HPDE6-E6E7 (cell line): Measurements from ENCODE around the gene LDLRAD3.
"Not testable (repeated sequence)": the region's sequence is repeated elsewhere in the genome, so short reads cannot be mapped to it uniquely, and the experiment has no call there.

Source experiments
- DNase-seq: peaks from one replicate; pipeline ENCODE4 v3.0.0; 2011; ENCODE audit warnings: missing footprints; ENCODE audit errors: extremely low spot score

LDLRAD3 gene

DNA sequence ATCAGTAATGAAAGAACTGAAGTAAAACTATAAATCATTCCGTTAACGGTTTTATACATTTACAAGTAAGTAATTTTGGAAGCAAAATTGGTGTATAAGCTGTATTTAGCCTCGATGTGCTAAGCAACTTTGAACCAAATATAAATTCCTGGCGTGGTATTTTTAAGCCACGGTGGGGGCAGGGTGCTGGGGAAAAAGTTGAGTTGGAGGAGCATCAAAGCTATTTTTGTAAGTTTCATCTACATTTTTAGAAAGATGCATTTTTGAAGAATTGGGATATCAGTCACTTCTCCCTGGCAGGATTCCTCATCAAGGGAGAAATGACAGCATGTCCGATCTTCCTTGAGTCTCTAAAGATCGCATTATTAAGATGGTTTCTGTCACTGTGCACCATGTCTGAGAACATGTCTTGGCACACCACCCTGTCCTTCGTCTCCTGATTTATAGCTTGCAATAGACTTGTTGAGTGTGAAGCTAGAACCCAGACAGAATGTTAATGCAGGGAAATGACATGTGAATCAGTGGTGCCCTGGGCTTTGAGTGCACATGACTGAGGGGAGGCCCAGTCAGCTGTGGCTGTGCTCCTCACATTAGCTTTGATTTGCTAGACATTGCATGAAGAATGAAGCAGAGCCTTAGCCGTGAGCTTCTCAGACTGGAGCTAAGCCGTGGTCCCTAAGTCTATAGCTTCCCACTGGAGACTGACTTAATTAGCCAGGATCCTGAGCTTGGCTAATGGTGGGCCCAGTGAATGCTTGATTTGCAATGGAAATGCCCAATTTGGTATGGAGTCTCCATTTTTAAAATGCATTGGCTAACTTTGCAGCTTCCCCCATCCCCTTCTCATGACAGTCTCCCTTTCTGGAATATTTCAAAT is 218.4 kb downstream of the LDLRAD3 start:
- DNase-seq = no peak

DNA sequence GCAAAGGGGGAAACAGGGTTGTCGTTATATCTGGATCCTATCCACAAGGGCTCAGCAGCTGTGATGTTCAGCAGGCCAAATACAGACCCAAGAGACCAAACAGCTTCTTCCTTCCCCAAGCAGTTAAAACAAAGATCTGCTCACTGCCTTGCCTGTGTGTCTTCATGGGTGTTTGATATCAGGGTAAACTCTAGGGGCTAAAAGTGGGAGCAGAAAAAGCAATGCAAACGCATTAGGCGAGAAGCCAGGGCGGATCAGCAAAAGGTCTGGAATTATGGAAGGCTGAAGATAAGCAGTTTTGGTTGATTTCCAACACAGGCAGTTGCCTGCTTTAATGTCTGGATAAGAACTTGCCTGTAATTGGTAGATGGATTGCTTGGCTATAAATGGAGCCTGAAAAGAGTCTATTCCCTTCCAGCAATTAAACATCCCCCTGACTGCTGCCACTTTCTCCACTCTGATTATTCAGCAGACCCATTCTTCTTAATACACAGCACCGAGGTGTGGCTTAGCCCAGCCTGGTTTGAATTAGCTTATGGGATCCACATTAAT is 219.1 kb downstream of the LDLRAD3 start:
- DNase-seq = no peak

DNA sequence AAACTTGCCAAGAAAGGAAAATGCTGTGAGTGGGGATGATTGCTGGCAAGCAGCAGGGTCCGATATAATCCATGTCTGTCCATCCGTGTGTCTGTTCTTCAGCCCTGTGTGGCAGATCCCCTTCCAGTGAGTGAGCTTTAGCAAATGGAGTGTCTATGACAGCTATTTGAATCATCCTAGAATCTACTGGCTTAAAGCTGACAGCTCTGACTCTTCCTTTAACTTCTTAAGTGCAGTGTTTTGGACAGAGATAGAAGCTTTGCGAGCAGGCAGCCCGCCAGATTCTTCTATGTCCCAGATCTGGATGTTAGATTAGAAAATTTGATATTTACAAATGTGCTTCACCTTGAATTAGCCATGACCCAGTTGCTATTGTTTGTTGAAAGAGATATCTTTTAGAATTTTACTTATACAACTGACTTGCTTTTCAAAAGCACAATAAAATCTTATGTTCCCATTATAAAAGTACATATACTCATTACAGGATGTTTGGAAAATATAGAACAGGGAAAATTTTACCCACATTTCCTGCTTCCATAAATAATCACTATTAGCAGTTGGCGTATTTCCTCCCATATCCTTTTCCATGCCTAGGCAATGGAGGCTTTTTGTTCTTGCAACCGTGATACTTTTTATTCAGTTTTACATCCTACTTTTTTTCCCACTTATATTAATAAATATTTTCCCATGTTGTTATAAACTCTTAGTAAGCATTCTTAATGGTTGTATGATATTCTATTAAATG is 220.8 kb downstream of the LDLRAD3 start:
- no peak for DNase-seq

DNA sequence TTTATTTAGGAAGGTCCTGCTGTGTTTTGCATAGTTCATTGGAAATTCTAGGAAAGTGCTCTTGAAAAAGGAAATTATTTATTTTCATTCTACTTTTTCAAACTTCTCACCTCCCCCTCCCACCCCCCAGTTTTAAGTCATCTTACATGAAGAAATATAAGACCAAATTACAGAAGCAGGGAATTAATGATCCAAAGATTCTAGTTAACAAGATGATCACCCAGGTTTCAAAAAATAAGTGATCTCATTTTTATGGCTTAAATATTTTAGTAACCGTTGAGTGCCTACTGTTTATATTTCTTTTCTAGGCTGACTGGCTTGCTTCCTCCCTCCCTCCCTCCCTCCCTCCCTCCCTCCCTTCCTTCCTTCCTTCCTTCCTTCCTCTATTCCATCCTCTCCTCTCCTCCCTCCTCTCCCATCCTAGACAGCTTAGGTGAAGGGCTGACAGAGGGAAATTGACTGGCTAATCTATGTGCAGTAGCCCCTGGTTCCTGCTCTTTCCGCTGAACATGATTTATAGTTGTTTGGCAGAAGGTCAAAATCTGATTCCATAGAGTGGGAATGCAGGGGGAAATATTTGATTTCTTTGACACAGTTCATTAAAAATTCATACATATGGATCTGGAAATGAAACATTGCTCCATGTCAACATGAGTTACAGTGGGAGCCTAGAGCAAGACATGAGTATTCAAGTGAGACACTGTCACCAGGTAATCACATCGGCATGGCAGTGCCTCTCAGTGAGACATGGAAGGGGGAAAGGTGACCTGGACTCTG is 221.9 kb downstream of the LDLRAD3 start:
- DNase-seq = no peak

DNA sequence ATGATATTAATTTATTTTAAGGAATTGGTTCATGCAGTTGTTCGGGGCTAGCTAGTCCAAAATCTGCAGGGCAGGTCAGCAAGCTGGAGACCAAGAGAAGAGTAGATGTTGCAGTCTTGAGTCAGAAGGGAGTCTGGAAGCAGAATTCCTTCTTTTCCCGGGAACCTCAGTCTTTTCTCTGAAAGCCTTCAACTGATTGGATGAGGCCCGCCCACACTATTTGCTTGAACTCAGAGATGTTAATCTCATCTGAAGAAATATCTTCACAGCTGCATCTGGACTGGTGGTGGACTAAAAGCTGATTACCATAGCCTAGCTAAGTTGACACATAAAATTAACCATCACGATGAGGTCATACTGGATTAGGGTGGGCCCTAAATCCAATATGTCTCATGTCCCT is 223.2 kb downstream of the LDLRAD3 start:
- no peak for DNase-seq

DNA sequence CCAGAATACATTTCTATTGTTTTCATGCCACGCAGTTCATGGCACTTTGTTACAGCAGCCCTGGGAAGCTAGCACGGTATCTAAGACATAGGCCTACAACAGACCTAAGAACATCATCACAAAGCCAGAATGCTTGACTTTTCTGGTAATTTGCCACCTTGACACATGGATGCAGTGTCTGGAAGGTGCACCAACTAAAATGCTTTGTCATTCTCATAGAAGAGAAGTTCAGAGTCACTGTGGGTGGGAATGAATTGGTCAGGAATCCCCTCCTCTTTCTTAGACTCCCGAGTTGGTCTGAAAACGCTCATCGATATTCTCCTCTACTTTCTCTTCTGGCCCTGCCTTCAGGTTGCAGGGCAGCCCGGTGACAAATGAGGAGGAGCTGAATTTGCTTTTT is 223.9 kb downstream of the LDLRAD3 start:
- DNase-seq = no peak

DNA sequence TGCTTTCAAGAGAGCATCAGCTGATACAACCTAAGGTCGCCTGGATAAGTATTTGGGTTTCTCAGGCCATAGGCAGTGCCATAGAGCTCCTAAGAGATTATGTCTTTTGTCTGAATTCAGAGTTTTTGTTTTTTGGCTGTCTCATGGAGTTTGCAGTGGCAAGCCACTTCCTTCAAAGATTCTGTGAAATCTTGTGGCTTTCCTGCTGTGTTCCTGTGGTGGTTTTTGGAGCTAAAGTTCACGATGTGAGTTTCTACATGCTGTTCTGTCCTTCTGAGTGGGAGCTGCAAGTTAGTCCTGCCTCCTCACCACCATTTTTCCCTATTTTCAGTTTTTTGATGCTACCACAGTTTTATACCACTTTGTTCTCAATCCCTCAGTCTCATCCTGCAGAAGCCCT is 234.0 kb downstream of the LDLRAD3 start:
- no peak for DNase-seq

DNA sequence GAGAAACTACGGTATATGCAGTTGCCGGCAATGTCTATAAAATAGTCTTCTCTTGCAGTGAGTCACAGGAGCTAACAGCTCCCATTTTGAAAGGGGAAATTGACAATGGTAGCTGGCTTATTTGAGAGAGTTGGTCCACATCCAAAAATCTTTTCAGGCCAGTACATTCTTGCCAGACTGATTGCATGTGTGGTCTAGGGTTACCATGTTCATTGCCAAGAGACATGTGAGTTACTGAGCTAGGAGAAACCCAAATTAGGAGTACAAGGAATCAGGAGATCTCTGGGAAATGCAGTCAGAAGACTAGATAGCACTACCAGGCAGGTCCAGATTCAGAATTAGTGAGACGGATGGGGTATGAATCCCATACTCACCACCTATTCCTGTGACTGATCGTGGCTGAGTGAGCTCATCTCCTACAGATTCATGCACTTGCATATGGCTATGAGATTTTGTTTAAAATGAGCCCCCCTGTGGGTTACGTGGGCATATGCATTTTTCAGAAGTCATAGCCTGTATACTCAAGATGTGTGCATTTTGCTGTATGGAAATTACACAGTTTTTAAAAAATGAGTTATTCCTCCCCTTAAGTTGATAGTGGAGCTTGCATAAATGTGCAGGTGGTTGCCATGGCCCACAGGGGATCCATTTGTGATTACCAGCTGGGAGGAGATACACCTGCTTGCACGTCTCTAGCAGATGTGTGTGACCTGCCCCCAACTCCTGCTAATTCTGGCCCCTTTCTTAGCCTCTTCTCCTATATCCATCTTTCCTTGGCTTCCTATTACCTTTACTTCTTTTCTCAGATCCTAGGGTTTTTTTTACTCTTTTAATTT is 242.7 kb downstream of the LDLRAD3 start:
- DNase-seq = no peak

DNA sequence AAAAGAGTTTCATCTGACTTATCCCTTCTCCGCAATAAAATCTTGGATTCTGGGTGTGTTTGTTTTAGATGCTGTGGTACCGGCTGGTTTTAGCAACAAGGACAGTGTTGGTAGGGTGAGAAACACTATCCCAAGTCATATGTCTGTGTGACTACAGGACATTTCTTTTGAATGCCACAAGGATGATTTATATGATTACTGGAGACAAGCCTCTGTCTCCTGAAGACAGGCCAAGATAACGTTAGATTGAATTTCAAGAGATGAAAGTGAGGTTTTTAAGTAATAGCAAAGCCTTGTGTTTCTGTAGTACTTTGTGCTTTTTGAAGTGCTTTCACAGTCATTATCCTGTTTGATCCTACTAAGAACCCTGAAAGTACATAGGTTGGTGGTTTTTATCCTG is 243.8 kb downstream of the LDLRAD3 start:
- no peak for DNase-seq

DNA sequence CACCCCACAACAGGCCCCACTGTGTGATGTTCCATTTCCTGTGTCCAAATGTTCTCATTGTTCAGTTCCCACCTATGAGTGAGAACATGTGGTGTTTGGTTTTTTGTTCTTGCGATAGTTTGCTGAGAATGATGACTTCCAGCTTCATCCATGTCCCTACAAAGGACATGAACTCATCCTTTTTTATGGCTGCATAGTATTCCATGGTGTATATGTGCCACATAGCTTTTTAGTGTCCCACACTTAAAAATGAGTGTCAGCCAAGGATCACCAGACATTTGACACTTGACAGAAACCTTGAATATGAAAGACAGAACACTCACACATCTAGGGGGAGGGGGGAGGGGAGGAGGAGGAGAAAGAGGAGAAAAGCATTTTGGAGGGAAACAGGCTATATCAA is 245.9 kb downstream of the LDLRAD3 start:
- DNase-seq = not testable (repeated sequence)

DNA sequence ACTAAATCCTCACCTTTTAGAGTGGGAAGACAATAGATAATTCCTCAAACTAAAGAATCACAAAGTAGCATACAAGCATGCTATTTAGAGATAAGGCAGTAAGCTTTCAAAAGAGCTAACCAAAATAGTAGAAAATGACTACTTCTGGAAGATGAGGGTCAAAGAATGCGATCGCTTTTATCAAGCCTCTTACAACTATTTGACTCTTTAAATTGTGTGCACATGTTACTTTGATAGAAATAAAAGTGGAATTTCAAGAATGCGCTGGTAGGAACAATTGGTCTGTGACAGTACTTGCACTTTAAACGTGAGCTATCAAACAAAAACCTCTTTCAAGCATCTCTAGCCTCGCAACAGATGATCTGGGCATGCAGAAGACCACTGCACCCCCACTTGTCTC is 248.1 kb downstream of the LDLRAD3 start:
- no peak for DNase-seq

DNA sequence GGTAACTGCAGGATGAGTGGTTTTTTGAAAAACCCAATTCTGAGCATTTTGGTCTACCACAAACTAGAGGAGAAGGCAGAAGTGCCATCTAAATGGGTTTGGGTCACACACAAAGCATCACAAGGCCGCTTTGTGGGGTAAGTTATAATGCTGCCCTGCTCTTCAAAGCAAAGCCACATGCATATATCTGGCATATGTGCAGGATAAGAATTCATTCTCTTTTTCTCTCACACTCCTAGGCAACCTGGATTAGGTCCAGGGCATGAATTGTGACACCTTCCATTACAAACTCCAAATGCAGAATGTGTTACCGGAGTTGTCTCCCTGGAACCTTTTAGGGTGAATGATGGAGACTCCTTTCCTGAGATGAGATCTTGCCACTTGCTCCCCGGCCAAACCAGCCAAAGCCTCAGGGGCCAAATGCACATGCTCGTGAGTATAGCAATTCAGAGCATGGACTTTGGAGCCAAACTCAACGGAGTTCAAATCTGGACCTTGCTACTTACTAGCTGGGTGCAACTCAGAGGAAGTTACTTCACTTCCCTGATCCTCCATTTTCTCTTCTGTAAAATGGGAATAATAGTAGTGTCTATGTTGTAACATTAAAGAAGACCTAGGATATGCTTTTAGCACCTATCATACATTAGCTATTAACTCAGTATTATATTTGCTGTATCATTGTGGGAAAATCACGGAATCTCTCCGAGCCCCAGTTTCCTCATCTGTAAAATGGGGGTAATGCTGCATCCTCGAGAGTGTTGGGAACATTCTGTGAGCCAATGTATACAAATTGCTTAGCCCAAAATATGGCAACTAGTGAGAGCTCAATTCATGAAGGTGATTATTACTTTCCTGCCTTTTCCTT is 248.8 kb downstream of the LDLRAD3 start:
- no peak for DNase-seq

DNA sequence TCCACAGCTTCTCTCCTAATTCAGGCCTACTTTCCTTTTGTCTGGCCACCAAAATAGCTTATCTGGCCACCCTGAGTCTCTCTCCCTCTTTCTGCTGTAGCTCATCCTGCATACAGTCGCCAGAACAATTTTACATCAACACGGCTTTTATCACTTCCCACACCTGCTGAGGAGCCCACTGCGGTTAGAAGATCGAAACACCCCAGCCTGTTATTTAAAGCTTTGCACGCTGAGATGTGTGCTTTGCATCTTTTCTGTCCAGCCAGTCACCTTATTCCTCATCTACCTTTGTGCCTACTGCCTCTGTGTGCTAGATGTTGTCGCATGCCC is 249.4 kb downstream of the LDLRAD3 start:
- DNase-seq = no peak

DNA sequence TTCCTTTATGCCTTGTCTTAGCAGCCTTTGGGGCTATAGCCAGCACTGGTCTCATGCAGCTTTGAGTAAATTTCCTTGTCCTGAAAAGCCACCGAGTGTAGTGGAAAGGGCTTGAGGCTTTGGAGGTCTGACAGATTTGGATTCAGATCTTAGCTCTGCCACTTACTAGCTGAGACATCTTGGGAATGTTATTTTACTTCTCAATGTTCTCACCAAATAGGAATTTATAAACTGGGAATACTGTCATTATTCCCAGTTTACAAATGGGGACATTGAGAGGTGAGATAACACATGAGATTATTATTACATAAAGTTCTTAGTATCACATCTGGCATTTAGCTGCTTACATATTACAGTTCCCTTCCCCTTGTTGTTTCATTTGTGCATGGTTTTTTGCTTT is 249.9 kb downstream of the LDLRAD3 start:
- DNase-seq = no peak

DNA sequence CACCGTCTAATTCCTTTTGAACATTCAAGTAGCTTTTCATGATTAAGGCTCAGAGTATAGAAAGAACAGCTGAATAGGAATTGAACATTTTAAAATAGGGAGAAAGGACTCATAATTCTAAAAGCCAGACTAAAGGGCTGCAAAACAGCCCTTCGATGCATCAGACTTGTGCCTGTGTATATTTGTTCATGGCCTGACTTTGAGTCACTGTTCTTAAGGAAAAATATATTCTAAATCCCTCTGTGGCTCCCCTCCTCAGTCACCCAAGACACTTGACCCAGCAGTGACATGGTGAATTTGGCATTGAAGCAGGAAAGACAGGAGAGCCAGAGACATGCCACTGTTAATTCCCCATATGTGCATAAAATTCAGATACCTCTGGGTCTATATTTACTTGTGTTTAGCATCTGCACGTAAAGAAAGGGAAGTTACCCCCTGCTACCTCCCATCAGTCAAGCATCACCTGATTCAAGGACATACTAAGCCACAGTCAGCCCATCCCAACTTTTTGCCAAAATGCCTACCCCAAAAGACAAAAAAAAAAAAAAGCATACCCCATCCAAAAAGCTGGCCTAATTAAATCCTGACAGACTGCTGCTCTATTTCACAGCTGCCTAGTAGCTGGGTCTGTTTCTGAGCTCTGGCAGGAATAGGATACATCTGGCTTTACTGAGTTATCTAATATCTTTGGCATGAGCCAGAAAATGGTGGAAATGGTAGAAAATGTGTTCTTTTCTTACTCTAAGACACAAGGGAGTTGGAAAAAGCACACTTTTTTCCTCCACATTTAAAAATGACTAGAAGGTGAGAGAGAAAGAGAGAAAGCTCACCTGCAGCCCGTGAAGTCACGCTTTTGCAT is 251.9 kb downstream of the LDLRAD3 start:
- no peak for DNase-seq

DNA sequence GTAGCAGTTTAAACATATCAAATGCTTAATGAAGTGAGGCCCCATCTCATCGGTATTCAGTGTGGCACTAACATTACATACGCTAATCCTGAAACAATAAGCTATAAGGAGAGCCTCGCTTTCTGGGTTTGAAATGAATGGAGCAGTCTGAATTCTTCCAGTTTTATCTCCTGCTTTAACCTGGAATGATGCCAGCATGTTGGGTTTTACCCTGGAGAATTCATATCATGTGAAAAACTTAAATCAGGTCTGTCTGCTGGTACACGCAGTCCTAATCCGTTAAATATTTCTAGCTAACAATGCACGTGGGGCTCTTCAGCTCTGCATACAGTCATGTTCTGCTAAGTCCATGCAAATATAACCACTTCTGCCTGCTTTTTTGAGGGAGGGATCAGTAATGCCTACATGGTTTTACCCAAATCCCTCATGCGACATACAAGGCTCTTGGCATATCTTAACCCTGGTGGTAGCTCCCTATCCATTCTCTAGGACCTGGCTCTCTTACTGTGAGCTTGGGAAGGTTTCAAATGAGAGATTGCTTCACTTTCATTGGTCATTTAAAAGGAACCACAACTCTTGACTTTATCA is 252.6 kb downstream of the LDLRAD3 start:
- DNase-seq = no peak

DNA sequence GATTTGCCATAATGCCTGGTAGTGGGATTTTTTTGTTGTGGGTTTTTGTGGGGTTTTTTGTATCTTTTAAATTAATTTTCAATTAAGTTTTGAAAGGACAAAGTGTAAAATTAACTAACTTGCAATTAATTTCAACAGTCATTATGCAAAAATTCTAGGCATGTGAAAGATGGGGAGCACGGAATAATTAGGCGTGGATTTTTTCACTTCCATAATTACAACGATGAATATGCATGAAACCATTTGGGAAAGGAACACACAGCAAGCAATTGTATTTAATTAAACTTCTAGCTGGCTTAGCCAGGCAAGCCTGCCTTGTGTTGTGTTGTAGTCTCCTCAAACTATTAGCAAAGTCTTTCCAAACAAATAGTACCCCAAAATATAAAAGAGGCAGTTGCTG is 257.5 kb downstream of the LDLRAD3 start:
- no peak for DNase-seq

DNA sequence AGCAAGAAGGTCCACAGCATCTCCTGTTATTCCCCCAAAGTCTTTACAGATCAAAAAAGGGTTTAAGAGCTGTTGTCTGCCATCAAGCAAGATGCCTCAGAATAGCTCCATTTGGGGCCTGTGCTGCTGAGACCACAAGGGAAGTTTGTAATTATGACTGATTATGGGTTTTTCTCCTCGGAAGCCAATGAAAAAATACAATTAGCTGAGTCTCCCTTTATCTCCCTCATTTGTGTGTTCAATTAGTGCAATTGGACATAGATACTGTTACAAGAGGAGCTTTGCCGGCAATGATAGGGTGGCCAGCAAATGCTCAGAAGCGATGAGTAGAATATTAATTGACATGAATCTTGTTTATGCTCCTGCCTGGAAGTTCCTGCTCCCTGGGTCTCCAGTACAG is 261.7 kb downstream of the LDLRAD3 start:
- DNase-seq = no peak

DNA sequence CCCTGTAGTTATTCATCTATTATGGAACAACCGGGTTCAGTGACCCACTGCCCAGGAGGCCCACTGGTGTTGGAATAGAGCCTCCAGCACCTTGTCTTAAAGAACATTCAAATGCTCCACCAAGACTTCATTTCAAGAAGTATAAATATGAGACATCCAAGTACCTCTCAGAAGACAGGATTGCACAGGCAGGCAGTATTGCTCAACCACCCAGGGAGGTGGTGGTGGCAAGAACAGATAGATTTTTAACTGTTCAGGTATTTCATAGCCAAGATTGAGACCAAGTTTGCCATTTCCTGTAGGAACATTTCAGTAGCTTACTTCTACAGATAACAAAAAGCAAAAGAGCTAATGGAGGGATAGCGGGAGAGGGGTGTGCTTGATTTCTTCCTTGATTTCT is 266.7 kb downstream of the LDLRAD3 start:
- DNase-seq = peak; percentile 25
